Trophoblast cell (in vitro differentiated cells and primary cell): ENCODE data around the gene STAC2.

Experiments
- DNase-seq, 2 donors: peaks; one replicate each; pipeline ENCODE4 v3.0.0-alpha.2; 2016
- H2AFZ ChIP-seq: 2 replicates; pipeline ENCODE4 v1.6.1; 2013; ENCODE audit warnings: low read length, moderate library complexity, mild to moderate bottlenecking; ENCODE audit not compliant: insufficient read depth, poor library complexity
- H2AK5ac ChIP-seq: 2 replicates; pipeline ENCODE4 v1.6.1; 2013; ENCODE audit warnings: mild to moderate bottlenecking, low read length
- H2BK120ac ChIP-seq: 2 replicates; pipeline ENCODE4 v1.6.1; 2013; ENCODE audit warnings: low read length, mild to moderate bottlenecking, moderate library complexity; ENCODE audit not compliant: insufficient read depth, poor library complexity
- H2BK12ac ChIP-seq: 2 replicates; pipeline ENCODE4 v1.6.1; 2013; ENCODE audit warnings: mild to moderate bottlenecking, low read length, moderate library complexity
- H2BK5ac ChIP-seq: 2 replicates; pipeline ENCODE4 v1.6.1; 2013; ENCODE audit warnings: low read length, low read depth, moderate library complexity, mild to moderate bottlenecking; ENCODE audit not compliant: poor library complexity
- H3K14ac ChIP-seq: 2 replicates; pipeline ENCODE4 v1.6.1; 2013; ENCODE audit warnings: mild to moderate bottlenecking, low read length
- H3K18ac ChIP-seq: 2 replicates; pipeline ENCODE4 v1.6.1; 2013; ENCODE audit warnings: mild to moderate bottlenecking, low read length
- H3K23ac ChIP-seq: 2 replicates; pipeline ENCODE4 v1.6.1; 2013; ENCODE audit warnings: low read length
- H3K27ac ChIP-seq: 2 replicates; pipeline ENCODE4 v1.5.1; 2013; ENCODE audit warnings: low read depth, mild to moderate bottlenecking, inconsistent platforms, low read length, moderate library complexity
- H3K27me3 ChIP-seq: 2 replicates; pipeline ENCODE4 v1.6.1; 2013; ENCODE audit warnings: inconsistent platforms, mild to moderate bottlenecking, low read length, moderate library complexity; ENCODE audit not compliant: insufficient read depth
- H3K36me3 ChIP-seq, 2 experiments: 1 replicate in 1 of 2; 2 replicates in 1 of 2; pipeline ENCODE4 v1.6.1; 2013; ENCODE audit warnings: low read length in 2 of 2, mild to moderate bottlenecking in 2 of 2, moderate library complexity in 1 of 2; ENCODE audit not compliant: insufficient read depth in 2 of 2, control insufficient read depth in 1 of 2
- H3K4ac ChIP-seq: 2 replicates; pipeline ENCODE4 v1.6.1; 2013; ENCODE audit warnings: low read depth, mild to moderate bottlenecking, low read length, moderate library complexity
- H3K4me1 ChIP-seq, 2 experiments: 1 replicate in 1 of 2; 2 replicates in 1 of 2; pipeline ENCODE4 v1.6.1; 2013; ENCODE audit warnings: low read length in 2 of 2, mild to moderate bottlenecking in 2 of 2, moderate library complexity in 1 of 2; ENCODE audit not compliant: insufficient read depth in 2 of 2, control insufficient read depth in 1 of 2
- H3K4me2 ChIP-seq: 2 replicates; pipeline ENCODE4 v1.6.1; 2013; ENCODE audit warnings: inconsistent platforms, mild to moderate bottlenecking, low read length, moderate library complexity
- H3K4me3 ChIP-seq: 2 replicates; pipeline ENCODE4 v1.5.1; 2013; ENCODE audit warnings: mild to moderate bottlenecking, low read depth, low read length, inconsistent platforms
- H3K79me1 ChIP-seq: one replicate; pipeline ENCODE4 v1.6.1; 2013; ENCODE audit warnings: low read length
- H3K79me2 ChIP-seq: 2 replicates; pipeline ENCODE4 v1.6.1; 2013; ENCODE audit warnings: low read length, mild to moderate bottlenecking; ENCODE audit not compliant: control insufficient read depth, insufficient read depth, poor library complexity
- H3K9ac ChIP-seq: 2 replicates; pipeline ENCODE4 v1.6.1; 2013; ENCODE audit warnings: mild to moderate bottlenecking, low read length
- H3K9me3 ChIP-seq: 2 replicates; pipeline ENCODE4 v1.6.1; 2013; ENCODE audit warnings: low read depth, mild to moderate bottlenecking, control low read depth, inconsistent platforms, low read length; ENCODE audit not compliant: insufficient read depth
- H4K12ac ChIP-seq: 2 replicates; pipeline ENCODE4 v1.6.1; 2013; ENCODE audit warnings: low read depth, mild to moderate bottlenecking, low read length, moderate library complexity
- H4K8ac ChIP-seq: 2 replicates; pipeline ENCODE4 v1.6.1; 2013; ENCODE audit warnings: low read depth, mild to moderate bottlenecking, low read length, moderate library complexity
- H4K91ac ChIP-seq: one replicate; pipeline ENCODE4 v1.6.1; 2013; ENCODE audit warnings: low read depth, mild to moderate bottlenecking, low read length, moderate library complexity
- WGBS: extraction: QIAGEN DNeasy Blood & Tissue Kit; methylation state at CpG from one replicate; pipeline ENCODE4 v1.1.7; 2013; ENCODE audit warnings: missing lambda C conversion rate; ENCODE audit not compliant: insufficient read length, insufficient coverage; ENCODE audit errors: extremely low coverage; 5-methylcytosine and 5-hydroxymethylcytosine counted together

Gene STAC2

GRCh38 chr17:39222151-39222550, 3.6 kb downstream of the STAC2 start:
- Histone ChIP-seq H3K23ac (no peak overlapping the region), H3K36me3 (no peaks in the 10 kb centered on the region), H2BK5ac (no peak overlapping the region), H3K4me3 (no peak overlapping the region), H3K4me2 (no peak overlapping the region), H3K9ac (no peak overlapping the region), H4K8ac (no peak overlapping the region), H2AK5ac (no peak overlapping the region), H3K14ac (no peak overlapping the region), H3K9me3 (peaks cover 8% of the 10 kb centered on the region), H2BK12ac (no peak overlapping the region), H3K27me3 (peaks cover 39% of the 10 kb centered on the region), H3K79me2 (no peaks in the 10 kb centered on the region), H3K4ac (no peak overlapping the region), H2AFZ (no peak overlapping the region), H4K91ac (no peak overlapping the region), H3K79me1 (no peaks in the 10 kb centered on the region), H2BK120ac (no peak overlapping the region), H4K12ac (no peak overlapping the region), H3K27ac (no peak overlapping the region), H3K4me1 (peaks cover 6 to 7% of the 10 kb centered on the region in 2 experiments), H3K18ac (no peak overlapping the region)
- DNase-seq = no peak
- no CpG with 5 or more reads among the region's 7 CpGs for WGBS

GRCh38 chr17:39221572-39221971, 4.2 kb downstream of the STAC2 start:
- no peak overlapping the region for H3K27ac ChIP-seq
- H3K9me3 ChIP-seq = peaks cover 10% of the 10 kb centered on the region
- no peak overlapping the region for H3K4me2 ChIP-seq
- H4K8ac ChIP-seq = no peak overlapping the region
- no peak overlapping the region for H3K14ac ChIP-seq
- no peak for DNase-seq
- no CpG with 5 or more reads among the region's 6 CpGs for WGBS
- no peak overlapping the region for H2BK5ac ChIP-seq
- no peak overlapping the region for H2BK120ac ChIP-seq
- H3K4me1 ChIP-seq = peaks cover 6 to 7% of the 10 kb centered on the region in 2 experiments
- no peak overlapping the region for H2BK12ac ChIP-seq
- H3K79me1 ChIP-seq = no peaks in the 10 kb centered on the region
- H2AFZ ChIP-seq = no peak overlapping the region
- no peak overlapping the region for H3K9ac ChIP-seq
- H2AK5ac ChIP-seq = no peak overlapping the region
- H3K23ac ChIP-seq = no peak overlapping the region
- H3K4ac ChIP-seq = no peak overlapping the region
- H3K36me3 ChIP-seq = no peaks in the 10 kb centered on the region
- no peak overlapping the region for H3K18ac ChIP-seq
- H3K27me3 ChIP-seq = peaks cover 39% of the 10 kb centered on the region
- H3K79me2 ChIP-seq = no peaks in the 10 kb centered on the region
- no peak overlapping the region for H4K12ac ChIP-seq
- no peak overlapping the region for H4K91ac ChIP-seq
- no peak overlapping the region for H3K4me3 ChIP-seq

GRCh38 chr17:39219647-39220154, 6.0 kb downstream of the STAC2 start:
- no CpG with 5 or more reads among the region's 8 CpGs for WGBS
- H4K8ac ChIP-seq = no peak overlapping the region

GRCh38 chr17:39218906-39219305, 6.8 kb downstream of the STAC2 start:
- H3K14ac ChIP-seq = no peak overlapping the region
- H4K8ac ChIP-seq = no peak overlapping the region
- H2AFZ ChIP-seq = no peak overlapping the region
- H3K27me3 ChIP-seq = peaks cover 17% of the 10 kb centered on the region
- no peak overlapping the region for H3K27ac ChIP-seq
- H3K4ac ChIP-seq = no peak overlapping the region
- no peak overlapping the region for H3K9ac ChIP-seq
- no peak overlapping the region for H4K91ac ChIP-seq
- H3K4me3 ChIP-seq = no peak overlapping the region
- no peak overlapping the region for H3K18ac ChIP-seq
- no peaks in the 10 kb centered on the region for H3K79me2 ChIP-seq
- no peak overlapping the region for H2BK12ac ChIP-seq
- peaks cover 14% of the 10 kb centered on the region for H3K9me3 ChIP-seq
- no peak overlapping the region for H2BK120ac ChIP-seq
- no peak overlapping the region for H4K12ac ChIP-seq
- H2BK5ac ChIP-seq = no peak overlapping the region
- H3K4me1 ChIP-seq = peaks cover 0 to under 1% of the 10 kb centered on the region in 2 experiments
- DNase-seq = no peak
- H3K23ac ChIP-seq = no peak overlapping the region
- H3K4me2 ChIP-seq = no peak overlapping the region
- H3K36me3 ChIP-seq = no peaks in the 10 kb centered on the region
- no CpG with 5 or more reads among the region's 8 CpGs for WGBS
- H3K79me1 ChIP-seq = no peaks in the 10 kb centered on the region
- no peak overlapping the region for H2AK5ac ChIP-seq

More at GRCh38 chr17:39219647-39220154, 6.0 kb downstream of the STAC2 start:
- Histone ChIP-seq H3K4ac (no peak overlapping the region), H3K4me2 (no peak overlapping the region), H2AFZ (no peak overlapping the region), H3K23ac (no peak overlapping the region), H4K91ac (no peak overlapping the region), H3K18ac (no peak overlapping the region), H3K4me3 (no peak overlapping the region), H3K9ac (no peak overlapping the region), H3K9me3 (peaks cover 13% of the 10 kb centered on the region), H3K36me3 (no peaks in the 10 kb centered on the region), H3K79me2 (no peaks in the 10 kb centered on the region), H2BK12ac (no peak overlapping the region), H3K27ac (no peak overlapping the region), H4K12ac (no peak overlapping the region), H2BK120ac (no peak overlapping the region), H3K4me1 (no peaks in the 10 kb centered on the region), H3K27me3 (peaks cover 25% of the 10 kb centered on the region), H2BK5ac (no peak overlapping the region), H2AK5ac (no peak overlapping the region), H3K14ac (no peak overlapping the region), H3K79me1 (no peaks in the 10 kb centered on the region)
- no peak for DNase-seq
